ENCODE measurements around the gene E2F3. TPM values are rescaled to one million over a fixed set of nuclear protein-coding genes. Genes with fewer than 3 reads are reported as not detected.

E2F3 gene
- total RNA-seq, 1 experiment from 2014 or later: 30.2 TPM

- Mint-ChIP-seq H3K27me3 (ENCODE audit: low read depth) (no peaks in the 10 kb centered on the region), H3K4me3 (no peak overlapping the region), H3K36me3 (peaks cover 27% of the 10 kb centered on the region), H3K4me1 (no peaks in the 10 kb centered on the region), H3K9me3 (no peaks in the 10 kb centered on the region), H3K27ac (0 out of 2 replicates have a peak overlapping the region, but pooled peaks have one; percentile 18)
- no peak for TF ChIP-seq JUN (CRISPR knock-in tag; IDR thresholded peaks at IDR 0.05)
- TF ChIP-seq ZBTB43 (CRISPR knock-in tag; IDR thresholded peaks at IDR 0.05): no peak
- no peak for TF ChIP-seq FOXJ3 (CRISPR knock-in tag; IDR thresholded peaks at IDR 0.05; ENCODE audit: borderline replicate concordance)
- no peak for TF ChIP-seq FOXP1 (CRISPR knock-in tag; IDR thresholded peaks at IDR 0.05; ENCODE audit: borderline replicate concordance)
- TF ChIP-seq ZNF138 (CRISPR knock-in tag; conservative IDR thresholded peaks at IDR 0.05): no peak
- ChIA-PET CTCF (no interaction called here), POLR2A (no interaction called here)
- DNase-seq (ENCODE audit: low spot score) (no peak), ATAC-seq (no peak)
Observed at GRCh38 chr6:20476501-20477043, 74.9 kb downstream of the E2F3 start.

GRCh38 chr6:20477485-20477884 lies 75.8 kb downstream of the E2F3 start:
- Mint-ChIP-seq H3K27me3 (ENCODE audit: low read depth) (no peaks in the 10 kb centered on the region), H3K4me3 (no peak overlapping the region), H3K27ac (no peak overlapping the region), H3K36me3 (peaks cover 35% of the 10 kb centered on the region), H3K4me1 (no peaks in the 10 kb centered on the region), H3K9me3 (no peaks in the 10 kb centered on the region)
- ChIA-PET CTCF (no interaction called here), POLR2A (no interaction called here)
- DNase-seq (ENCODE audit: low spot score) (no peak), ATAC-seq (no peak)
- TF ChIP-seq ELF4 (CRISPR knock-in tag; IDR thresholded peaks at IDR 0.05; ENCODE audit: low read depth): no peak
- no peak for TF ChIP-seq ATF6 (CRISPR knock-in tag; IDR thresholded peaks at IDR 0.05)
- TF ChIP-seq NR3C1 (CRISPR knock-in tag; conservative IDR thresholded peaks at IDR 0.05; ENCODE audit: low read depth): no peak
- no peak for TF ChIP-seq FOXJ3 (CRISPR knock-in tag; IDR thresholded peaks at IDR 0.05; ENCODE audit: borderline replicate concordance)
- no peak for TF ChIP-seq ZNF219 (CRISPR knock-in tag; IDR thresholded peaks at IDR 0.05; ENCODE audit: borderline replicate concordance)
- TF ChIP-seq PRDM15 (CRISPR knock-in tag; IDR thresholded peaks at IDR 0.05): no peak
- no peak for TF ChIP-seq HMGXB4 (CRISPR knock-in tag; IDR thresholded peaks at IDR 0.05)
- TF ChIP-seq ZNF512 (CRISPR knock-in tag; IDR thresholded peaks at IDR 0.05; ENCODE audit: borderline replicate concordance): no peak
- TF ChIP-seq TEAD1 (CRISPR knock-in tag; IDR thresholded peaks at IDR 0.05): no peak
- TF ChIP-seq GTF2I (CRISPR knock-in tag; conservative IDR thresholded peaks at IDR 0.05): no peak
- TF ChIP-seq GRHL2 (CRISPR knock-in tag; IDR thresholded peaks at IDR 0.05; ENCODE audit: insufficient replicate concordance, severe bottlenecking): no peak
- no peak for TF ChIP-seq IRF1 (CRISPR knock-in tag; IDR thresholded peaks at IDR 0.05)
- TF ChIP-seq TEAD4 (CRISPR knock-in tag; IDR thresholded peaks at IDR 0.05): no peak
- no peak for TF ChIP-seq ARID4B (CRISPR knock-in tag; IDR thresholded peaks at IDR 0.05; ENCODE audit: borderline replicate concordance)
- TF ChIP-seq GABPB1 (CRISPR knock-in tag; IDR thresholded peaks at IDR 0.05): no peak

Measured in WTC11 (cell line).